B cell (primary cell): ENCODE results near the gene TRANK1. TPM values are rescaled to one million over a fixed set of nuclear protein-coding genes. Genes with fewer than 3 reads are reported as not detected.

Experiments
- ATAC-seq: fragments of 200-7000 bp; cut with Tn5 transposase; one replicate; pipeline ENCODE4 v1.10.0; 2021; ENCODE audit warnings: low read depth, mild to moderate bottlenecking, moderate number of reproducible peaks, moderate library complexity
- CTCF ChIA-PET: fragments of 350-600 bp; sonication (Branson Sonifier 250); formaldehyde crosslinking; loops from one replicate; lab custom pipeline; 2021; ENCODE audit warnings: antibody characterized with exemption, inconsistent platforms; lab: Charles Lee
- POLR2A ChIA-PET: fragments of 350-600 bp; sonication (Branson Sonifier 250); formaldehyde crosslinking; loops from one replicate; lab custom pipeline; 2021; ENCODE audit warnings: antibody characterized with exemption; lab: Charles Lee
- DNase-seq: peaks from one replicate; pipeline ENCODE4 v3.0.0; 2013
- H2AFZ ChIP-seq: 2 replicates; pipeline ENCODE4 v1.6.1; 2012; ENCODE audit warnings: mild to moderate bottlenecking, low read depth, low read length; ENCODE audit not compliant: insufficient read depth, poor library complexity, severe bottlenecking
- H3K27ac ChIP-seq, 2 donors: 1 replicate in 1 of 2; 2 replicates in 1 of 2; pipeline ENCODE4 v1.5.1; 2012 to 2013; ENCODE audit warnings: low read length in 2 of 2, mild to moderate bottlenecking in 2 of 2, moderate library complexity in 1 of 2
- H3K27me3 ChIP-seq, 4 experiments: fragments of 200-600 bp in 1 of 4; sonication (generic) in 1 of 4; replicated peaks in 1 of 4; 1 replicate in 2 of 4; 2 replicates in 2 of 4; pipeline versions ENCODE4 v1.6.1 to v1.7.0; 2013 to 2016; ENCODE audit warnings: low read length in 3 of 4, mild to moderate bottlenecking in 2 of 4, mixed read lengths in 1 of 4, moderate library complexity in 1 of 4; ENCODE audit not compliant: insufficient read depth in 4 of 4, control insufficient read depth in 3 of 4; ENCODE audit errors: control extremely low read depth in 1 of 4
- H3K36me3 ChIP-seq, 2 experiments: replicated peaks in 1 of 2; 1 replicate in 1 of 2; 2 replicates in 1 of 2; pipeline versions ENCODE4 v1.6.1 to v1.7.1; 2013; ENCODE audit warnings: low read length in 1 of 2; ENCODE audit not compliant: insufficient read depth in 2 of 2, control insufficient read depth in 1 of 2; ENCODE audit errors: control extremely low read depth in 1 of 2, extremely low read depth in 1 of 2
- H3K4me1 ChIP-seq, 2 donors: fragments of 200-600 bp in 1 of 2; sonication (generic) in 1 of 2; 1 replicate in 1 of 2; 2 replicates in 1 of 2; pipeline versions ENCODE4 v1.5.1 to v1.6.1; 2013 to 2017; ENCODE audit warnings: low read length in 2 of 2; ENCODE audit not compliant: control insufficient read depth in 2 of 2, insufficient read depth in 2 of 2
- H3K4me2 ChIP-seq: replicated peaks from 2 replicates; pipeline ENCODE3; 2012; ENCODE audit warnings: mild to moderate bottlenecking, low read depth, low read length; ENCODE audit not compliant: poor library complexity, severe bottlenecking
- H3K4me3 ChIP-seq, 5 experiments: fragments of 200-600 bp in 1 of 5; sonication (generic) in 1 of 5; 1 replicate in 3 of 5; 2 replicates in 2 of 5; pipeline versions ENCODE4 v1.5.1 to v1.7.0; 2011 to 2016; ENCODE audit warnings: low read length in 4 of 5, mild to moderate bottlenecking in 4 of 5, low read depth in 2 of 5, control low read depth in 1 of 5, moderate library complexity in 1 of 5; ENCODE audit not compliant: insufficient read depth in 1 of 5; ENCODE audit errors: control extremely low read depth in 1 of 5, extremely low read depth in 1 of 5
- H3K79me2 ChIP-seq: fragments of 200-600 bp; sonication (generic); one replicate; pipeline ENCODE4 v1.6.0; 2016; ENCODE audit warnings: low read length; ENCODE audit not compliant: control insufficient read depth, insufficient read depth
- H3K9ac ChIP-seq: fragments of 200-600 bp; sonication (generic); 2 replicates; pipeline ENCODE4 v1.6.1; 2017; ENCODE audit warnings: mild to moderate bottlenecking, low read length, moderate library complexity
- H3K9me3 ChIP-seq, 3 donors: one replicate each; pipeline versions ENCODE4 v1.6.1 to v1.7.1; 2013; ENCODE audit warnings: low read length in 2 of 3; ENCODE audit not compliant: control insufficient read depth in 2 of 3, insufficient read depth in 1 of 3; ENCODE audit errors: control extremely low read depth in 1 of 3
- H4K20me1 ChIP-seq: 2 replicates; pipeline ENCODE4 v1.6.0; 2012; ENCODE audit warnings: mild to moderate bottlenecking, low read length; ENCODE audit not compliant: insufficient read depth, control insufficient read depth, poor library complexity, severe bottlenecking
- H3K27ac Mint-ChIP-seq: one replicate; pipeline ENCODE4 v1.8.0; 2021; ENCODE audit warnings: mixed read lengths
- H3K27me3 Mint-ChIP-seq: one replicate; pipeline ENCODE4 v1.8.0; 2021; ENCODE audit warnings: mixed read lengths
- H3K4me1 Mint-ChIP-seq: one replicate; pipeline ENCODE4 v1.8.0; 2021; ENCODE audit warnings: mixed read lengths
- H3K4me3 Mint-ChIP-seq: one replicate; pipeline ENCODE4 v1.8.0; 2021; ENCODE audit warnings: mixed read lengths
- H3K9me3 Mint-ChIP-seq: one replicate; pipeline ENCODE4 v1.8.0; 2022; ENCODE audit warnings: mixed read lengths; ENCODE audit not compliant: insufficient read depth
- EZH2 ChIP-seq: IDR thresholded peaks from 2 replicates; pipeline ENCODE4 v1.6.1; 2012; ENCODE audit warnings: borderline replicate concordance, low read depth, mild to moderate bottlenecking, moderate library complexity, low read length; ENCODE audit not compliant: insufficient read depth, poor library complexity, severe bottlenecking
- WGBS: methylation state at CpG from one replicate; pipeline ENCODE4 v1.1.5; 2013; ENCODE audit warnings: missing lambda C conversion rate; ENCODE audit not compliant: insufficient coverage; 5-methylcytosine and 5-hydroxymethylcytosine counted together
- intact Hi-C: fragments of 100-400 bp; cut with micrococcal nuclease; formaldehyde crosslinking; loops from one replicate; pipeline ENCODE4 v1.10.0; 2022
- polyA plus RNA-seq: library from polyadenylated mRNA; depleted of rRNA; stranded (reverse); fragments of >200 nt; gene quantifications from 2 replicates; pipeline ENCODE4 v1.2.3, GENCODE V29; 2012
- total RNA-seq, 2 donors: library from RNA; stranded (reverse); fragments of 120-200 nt in 1 of 2; gene quantifications; 1 replicate in 1 of 2; 2 replicates in 1 of 2; pipeline versions ENCODE4 v1.2.3 to v1.2.4, GENCODE V29; 2013 to 2022
- TF ChIP-seq, protein P1 (sequence below): fragments of 200-600 bp; IDR thresholded peaks from one replicate; pipeline ENCODE4 v1.8.0; 2022; ENCODE audit warnings: antibody characterized with exemption, mild to moderate bottlenecking

TRANK1 gene
- total and polyA plus RNA-seq, 2 donors (not counting 1 experiment from before 2014, with no cell fraction given), result 20.8 to 147 TPM

DNA sequence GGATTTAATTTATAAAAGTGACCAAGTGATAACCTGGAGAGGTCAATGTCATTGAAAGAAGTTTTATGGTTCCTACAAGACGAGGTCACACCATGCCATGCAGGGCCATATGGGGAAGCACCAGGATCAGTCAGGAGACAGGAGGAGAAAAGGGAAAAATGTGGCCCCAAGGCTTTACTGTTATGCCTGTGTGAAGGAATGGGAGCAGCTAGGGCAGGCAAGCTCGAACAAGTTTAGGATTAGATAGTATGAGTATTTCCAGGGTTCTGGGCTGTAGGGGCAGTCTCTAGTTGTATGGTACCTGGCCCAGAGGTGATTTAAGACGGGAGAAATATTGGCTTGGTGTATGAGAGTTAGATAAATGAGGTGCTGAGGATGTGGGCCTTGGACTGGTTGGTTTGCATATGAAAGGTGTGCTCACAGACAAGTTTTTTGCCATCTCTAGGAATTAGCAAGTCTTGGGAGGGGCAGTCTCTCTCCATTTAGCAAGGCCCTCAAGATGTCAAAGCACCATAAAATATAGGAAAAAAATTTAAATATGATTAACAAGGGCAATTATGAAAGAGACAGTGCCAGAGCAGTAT is 144.2 kb downstream of the TRANK1 start:
- TF ChIP-seq EZH2, result no peak
- TF ChIP-seq, protein P1, sequence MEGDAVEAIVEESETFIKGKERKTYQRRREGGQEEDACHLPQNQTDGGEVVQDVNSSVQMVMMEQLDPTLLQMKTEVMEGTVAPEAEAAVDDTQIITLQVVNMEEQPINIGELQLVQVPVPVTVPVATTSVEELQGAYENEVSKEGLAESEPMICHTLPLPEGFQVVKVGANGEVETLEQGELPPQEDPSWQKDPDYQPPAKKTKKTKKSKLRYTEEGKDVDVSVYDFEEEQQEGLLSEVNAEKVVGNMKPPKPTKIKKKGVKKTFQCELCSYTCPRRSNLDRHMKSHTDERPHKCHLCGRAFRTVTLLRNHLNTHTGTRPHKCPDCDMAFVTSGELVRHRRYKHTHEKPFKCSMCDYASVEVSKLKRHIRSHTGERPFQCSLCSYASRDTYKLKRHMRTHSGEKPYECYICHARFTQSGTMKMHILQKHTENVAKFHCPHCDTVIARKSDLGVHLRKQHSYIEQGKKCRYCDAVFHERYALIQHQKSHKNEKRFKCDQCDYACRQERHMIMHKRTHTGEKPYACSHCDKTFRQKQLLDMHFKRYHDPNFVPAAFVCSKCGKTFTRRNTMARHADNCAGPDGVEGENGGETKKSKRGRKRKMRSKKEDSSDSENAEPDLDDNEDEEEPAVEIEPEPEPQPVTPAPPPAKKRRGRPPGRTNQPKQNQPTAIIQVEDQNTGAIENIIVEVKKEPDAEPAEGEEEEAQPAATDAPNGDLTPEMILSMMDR, result no peak
- no peak overlapping the region for H3K4me2 ChIP-seq
- peaks cover 0 to 3% (median 0%) of the 10 kb centered on the region in 4 experiments for H3K27me3 ChIP-seq
- H3K4me3 ChIP-seq, result no peak overlapping the region
- ChIA-PET POLR2A (no interaction called here), CTCF (no interaction called here)
- no peaks in the 10 kb centered on the region for H3K4me1 ChIP-seq
- Mint-ChIP-seq H3K27me3 (peaks cover 37% of the 10 kb centered on the region), H3K4me3 (no peak overlapping the region), H3K27ac (no peak overlapping the region), H3K4me1 (no peaks in the 10 kb centered on the region), H3K9me3 (no peaks in the 10 kb centered on the region)
- no peak overlapping the region for H2AFZ ChIP-seq
- no peaks in the 10 kb centered on the region for H4K20me1 ChIP-seq
- no peak overlapping the region for H3K27ac ChIP-seq
- ATAC-seq (no peak), DNase-seq (no peak)
- H3K79me2 ChIP-seq, result no peaks in the 10 kb centered on the region
- 73% methylated on average over 3 of the region's 3 CpGs for WGBS
- no peak overlapping the region for H3K9ac ChIP-seq
- H3K9me3 ChIP-seq, result peaks cover 2 to 12% (median 7%) of the 10 kb centered on the region in 3 donors
- intact Hi-C loops, result no loop called here
- H3K36me3 ChIP-seq, result no peaks in the 10 kb centered on the region

DNA sequence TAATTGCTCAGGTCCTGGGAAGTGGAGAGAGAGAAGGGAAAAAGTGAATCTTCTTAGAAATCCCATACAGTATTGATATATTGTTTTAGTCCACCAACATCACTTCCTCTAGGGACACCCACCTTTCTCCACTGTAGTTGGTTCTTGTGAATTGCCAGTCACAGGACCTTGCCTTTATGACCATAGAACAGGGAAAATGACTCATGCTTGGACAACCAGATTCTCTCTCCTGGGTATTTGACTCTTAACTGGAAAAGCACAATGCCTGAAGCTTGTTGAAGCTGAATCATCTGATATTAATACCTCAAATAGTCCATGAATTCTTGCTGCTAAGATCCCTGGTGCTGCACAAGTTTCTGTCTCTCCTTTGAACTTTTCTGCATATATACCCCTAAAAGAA is 148.0 kb downstream of the TRANK1 start:
- Histone ChIP-seq H3K27me3 (peaks cover 0 to 3% (median 0%) of the 10 kb centered on the region in 4 experiments), H3K27ac (no peak overlapping the region), H3K4me3 (no peak overlapping the region), H2AFZ (no peak overlapping the region), H4K20me1 (no peaks in the 10 kb centered on the region), H3K79me2 (no peaks in the 10 kb centered on the region), H3K4me1 (no peaks in the 10 kb centered on the region), H3K36me3 (no peaks in the 10 kb centered on the region), H3K9me3 (no peaks in the 10 kb centered on the region), H3K4me2 (no peak overlapping the region), H3K9ac (no peak overlapping the region)
- CTCF ChIA-PET, result no interaction called here
- ATAC-seq, result no peak
- H3K4me3 Mint-ChIP-seq, result no peak overlapping the region
- peaks cover 20% of the 10 kb centered on the region for H3K27me3 Mint-ChIP-seq
- no peaks in the 10 kb centered on the region for H3K4me1 Mint-ChIP-seq
- POLR2A ChIA-PET, result no interaction called here
- H3K9me3 Mint-ChIP-seq, result no peaks in the 10 kb centered on the region
- DNase-seq, result no peak
- TF ChIP-seq, protein P1, result no peak
- no peak for TF ChIP-seq EZH2
- intact Hi-C loops, result no loop called here
- no peak overlapping the region for H3K27ac Mint-ChIP-seq
